Measurements from ENCODE around the gene HPCAL1.

HPCAL1 gene

DNA sequence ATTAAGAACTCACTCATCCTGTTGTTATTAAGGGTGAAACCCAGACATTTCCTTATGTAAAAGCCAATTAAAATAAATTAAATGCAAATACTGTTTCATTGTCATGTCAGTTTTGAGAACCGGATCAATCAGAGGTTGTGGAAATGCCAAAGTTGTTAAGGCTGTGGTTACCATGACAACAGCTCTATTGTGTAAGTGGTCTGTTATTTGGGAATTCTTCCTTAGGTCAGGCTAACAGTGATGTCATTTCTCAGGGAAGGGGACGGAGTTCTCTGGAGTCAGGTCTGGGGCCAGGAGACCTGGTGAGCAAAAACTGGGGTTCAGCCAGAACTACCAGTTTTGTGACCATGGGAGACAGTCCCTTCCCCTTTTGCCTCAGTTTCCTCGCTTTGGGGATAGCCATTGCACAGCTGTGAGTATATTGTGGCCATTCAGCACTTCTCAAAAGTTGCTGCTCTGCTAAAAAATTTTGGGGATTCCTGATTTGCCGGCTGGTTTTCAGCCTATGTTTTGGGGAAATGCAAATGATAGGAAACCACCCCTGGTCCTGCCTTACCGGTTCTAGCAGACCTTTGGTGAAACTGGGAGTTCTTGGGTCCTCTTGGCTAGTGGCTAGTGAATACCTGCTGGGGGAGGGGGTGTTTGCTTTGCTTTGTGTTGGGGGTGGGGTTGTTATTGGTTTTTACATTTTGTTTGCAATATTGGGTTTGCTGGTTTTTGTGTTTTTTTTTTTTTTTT is 21.6 kb downstream of the HPCAL1 start:
- no peak for DNase-seq (ENCODE audit: low spot score)

DNA sequence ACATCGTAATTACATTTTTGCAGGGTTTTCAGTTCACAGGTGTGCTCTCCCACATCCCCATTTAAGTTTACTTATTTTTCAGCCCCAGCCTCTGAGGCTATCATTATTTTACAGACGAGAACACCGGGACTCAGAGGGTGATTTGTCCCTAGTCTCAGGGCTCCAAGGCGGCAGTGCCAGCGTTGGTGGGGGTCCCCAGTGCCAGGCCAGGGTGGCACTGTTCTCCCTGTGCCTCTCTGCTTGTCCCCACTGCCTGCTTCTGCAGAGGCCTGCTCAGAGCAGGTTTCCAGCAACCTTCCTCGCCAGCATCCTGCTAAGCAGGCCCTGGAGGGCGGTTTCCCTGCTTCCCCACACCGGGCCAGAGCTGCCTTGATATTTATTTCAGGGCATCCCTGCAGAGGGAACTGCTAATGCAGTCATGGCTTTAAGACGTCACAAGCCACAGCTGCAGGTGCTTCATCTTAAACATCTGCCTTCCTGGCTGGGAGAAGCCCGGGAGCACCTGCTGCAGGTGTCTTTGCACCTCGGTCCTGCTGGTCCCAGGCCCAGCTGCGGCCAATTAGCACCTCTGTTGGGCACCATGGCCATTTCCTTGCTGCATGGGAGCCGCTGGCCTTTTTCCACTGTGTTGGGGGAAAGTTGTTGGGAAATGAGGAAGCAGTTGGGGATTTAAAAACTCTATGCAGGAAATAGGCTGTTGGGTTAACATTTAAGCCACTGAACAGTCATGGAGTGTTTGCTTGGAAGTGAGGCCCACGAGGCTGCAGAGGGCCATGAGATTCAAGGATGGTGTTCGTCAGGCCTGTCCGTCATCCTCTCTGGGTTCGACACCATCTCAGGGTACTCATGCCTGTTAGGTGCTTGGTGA is 22.8 kb downstream of the HPCAL1 start:
- DNase-seq (ENCODE audit: low spot score), result no peak

DNA sequence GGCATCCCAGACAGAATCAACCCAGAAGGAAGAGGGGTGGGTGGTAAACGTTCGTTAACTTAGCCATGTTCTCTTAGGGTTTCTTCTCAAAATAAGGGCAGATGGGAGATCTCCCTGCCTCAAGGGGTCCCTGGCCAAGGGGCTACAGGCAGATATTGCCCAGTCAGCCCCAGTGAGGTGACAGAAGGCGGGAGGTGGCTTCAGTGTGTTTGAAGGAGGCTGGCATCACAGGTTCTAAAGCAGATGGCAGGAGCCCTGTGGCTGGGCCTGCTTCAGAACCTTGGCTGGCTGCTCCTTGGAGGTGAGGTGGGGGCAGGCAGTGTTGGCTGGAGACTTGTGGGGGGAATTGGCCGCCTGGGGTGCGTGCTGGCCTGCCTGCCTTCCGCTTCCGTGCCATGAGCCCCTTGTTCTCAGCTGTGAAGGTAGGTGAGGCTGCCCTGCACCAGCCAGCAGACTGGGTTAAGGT is 23.5 kb downstream of the HPCAL1 start:
- no peak for DNase-seq (ENCODE audit: low spot score)

DNA sequence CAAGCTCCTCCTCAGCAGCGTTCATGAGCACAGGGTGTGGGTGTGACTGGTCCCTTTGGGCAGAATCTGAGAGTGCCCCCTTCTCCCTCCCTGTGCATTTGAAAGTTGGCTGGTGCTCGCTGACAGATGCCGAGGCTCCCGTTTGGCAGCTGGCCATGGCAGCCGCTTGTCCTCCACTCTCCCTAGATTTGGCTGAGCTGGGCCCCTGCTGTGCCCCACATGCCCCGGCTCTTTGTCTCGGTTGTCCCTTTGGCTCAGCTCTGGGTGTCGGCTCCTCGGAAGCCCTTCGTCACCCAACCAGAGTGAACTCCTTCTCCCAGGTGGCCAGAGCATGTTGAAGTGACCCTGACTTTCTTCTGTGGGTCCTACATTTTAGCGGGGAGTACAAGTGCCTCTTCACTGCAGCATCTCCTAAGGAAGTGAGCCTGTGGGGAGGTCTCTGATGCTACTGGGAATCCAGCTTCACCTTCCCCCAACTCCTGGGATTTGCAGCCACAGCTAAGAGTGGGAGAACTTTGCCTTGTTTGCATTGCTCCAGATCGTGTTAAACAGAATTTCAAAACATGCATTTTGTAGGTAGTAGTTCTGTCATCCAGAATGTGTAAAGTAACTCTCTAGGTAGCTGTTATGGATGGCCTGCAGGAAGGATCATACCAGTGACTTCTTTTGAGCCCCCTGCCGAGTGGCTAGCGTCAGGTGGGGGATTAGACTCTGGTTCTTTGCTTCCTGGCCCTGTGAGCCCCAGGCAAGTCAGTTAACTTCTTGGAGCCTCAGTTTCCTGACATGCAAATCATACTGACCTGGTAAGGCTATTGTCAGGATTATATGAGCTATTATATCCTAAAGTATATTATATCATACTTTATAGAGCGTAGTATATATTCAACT is 24.2 kb downstream of the HPCAL1 start:
- DNase-seq (ENCODE audit: low spot score), result no peak

DNA sequence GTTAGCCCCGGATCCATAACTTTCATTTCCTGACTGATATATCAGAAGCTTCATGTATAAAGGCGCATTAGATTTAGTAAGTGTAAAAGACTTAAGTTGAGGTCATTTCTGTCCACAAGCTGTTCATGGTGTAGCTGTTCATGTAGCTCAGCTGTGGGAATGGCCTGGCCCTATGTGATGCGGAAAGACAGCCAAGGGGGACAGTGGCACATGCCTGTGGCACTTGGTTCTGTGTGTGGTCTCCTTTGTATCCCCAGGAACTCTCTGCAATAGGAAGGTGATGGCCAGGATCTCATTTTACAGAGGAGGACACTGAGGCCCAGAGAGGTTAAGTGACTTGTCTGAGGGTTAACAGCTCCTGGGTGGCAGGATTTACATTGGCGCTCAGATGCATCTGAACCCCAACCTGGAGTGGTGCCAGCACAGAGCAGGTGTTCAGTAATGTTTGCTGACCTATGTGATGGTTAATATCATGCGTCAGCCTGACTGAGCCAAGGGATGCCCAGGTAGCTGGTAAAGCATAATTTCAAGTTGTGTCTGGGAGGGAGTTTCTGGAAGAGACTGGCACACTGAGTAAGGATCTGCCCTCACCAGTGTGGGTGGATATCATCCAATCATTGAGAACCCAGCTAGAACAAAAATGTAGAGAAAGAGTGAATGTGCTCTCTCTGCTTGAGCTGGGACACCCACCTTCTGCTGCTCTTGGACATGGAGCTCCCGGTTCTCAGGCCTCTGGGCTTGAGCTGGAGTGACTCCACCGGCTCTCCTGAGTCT is 25.4 kb downstream of the HPCAL1 start:
- DNase-seq (ENCODE audit: low spot score), result no peak

DNA sequence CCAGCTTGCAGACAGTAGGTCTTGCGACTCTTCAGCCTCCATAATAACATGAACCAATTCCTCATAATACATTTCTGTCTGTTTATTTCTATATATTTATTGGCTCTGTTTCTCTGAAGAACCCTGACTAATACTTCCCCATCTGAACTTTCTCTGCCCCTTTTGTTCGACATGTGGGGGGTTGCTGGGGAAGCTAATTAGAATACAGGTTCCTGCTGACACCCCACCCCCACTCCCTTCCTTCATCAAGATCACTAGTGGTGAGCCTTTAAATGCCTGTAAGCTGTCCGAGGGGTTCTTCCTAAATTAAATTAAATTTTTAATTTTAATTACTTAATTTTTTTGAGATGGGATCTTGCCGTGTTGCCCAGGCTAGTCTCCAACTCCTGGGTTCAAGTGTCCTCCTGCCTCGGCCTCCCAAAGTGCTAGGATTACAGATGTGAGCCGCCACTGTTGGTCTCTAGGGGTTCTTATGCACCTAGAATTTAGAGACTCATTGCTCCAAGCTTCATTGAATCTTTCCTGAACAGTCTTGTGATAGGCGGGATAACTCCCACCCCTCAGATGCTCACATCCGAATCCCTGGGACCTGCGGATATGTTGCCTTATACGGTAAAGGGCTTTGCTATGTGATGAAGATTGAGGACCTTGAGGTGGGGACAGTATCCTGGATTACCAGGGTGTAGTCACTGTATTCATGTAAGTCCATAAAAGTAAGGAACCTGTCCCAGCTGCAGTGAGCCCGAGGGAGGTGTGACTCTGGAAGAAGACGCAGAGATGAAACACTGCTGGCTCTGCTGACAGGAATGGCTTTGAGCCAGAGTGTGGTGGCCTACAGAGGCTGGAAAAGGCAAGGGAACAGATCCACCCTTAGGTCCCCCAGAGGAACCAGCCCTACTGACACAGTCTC is 26.2 kb downstream of the HPCAL1 start:
- DNase-seq (ENCODE audit: low spot score), result no peak

DNA sequence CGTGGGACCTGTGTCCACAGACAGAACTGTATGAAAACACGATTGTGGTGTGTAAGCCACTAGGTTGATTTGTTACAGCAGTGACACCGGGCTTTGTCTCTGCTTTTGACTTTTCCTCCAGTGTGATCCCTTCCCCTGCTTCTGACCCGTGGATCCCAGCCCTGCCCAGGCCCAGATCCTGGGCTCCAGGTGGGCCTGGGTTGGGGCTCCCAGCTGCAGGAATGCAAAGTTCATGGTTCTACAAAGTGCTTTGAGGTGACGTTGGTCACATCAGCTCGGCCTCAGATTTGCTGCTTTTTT is 26.8 kb downstream of the HPCAL1 start:
- DNase-seq (ENCODE audit: low spot score), result no peak

DNA sequence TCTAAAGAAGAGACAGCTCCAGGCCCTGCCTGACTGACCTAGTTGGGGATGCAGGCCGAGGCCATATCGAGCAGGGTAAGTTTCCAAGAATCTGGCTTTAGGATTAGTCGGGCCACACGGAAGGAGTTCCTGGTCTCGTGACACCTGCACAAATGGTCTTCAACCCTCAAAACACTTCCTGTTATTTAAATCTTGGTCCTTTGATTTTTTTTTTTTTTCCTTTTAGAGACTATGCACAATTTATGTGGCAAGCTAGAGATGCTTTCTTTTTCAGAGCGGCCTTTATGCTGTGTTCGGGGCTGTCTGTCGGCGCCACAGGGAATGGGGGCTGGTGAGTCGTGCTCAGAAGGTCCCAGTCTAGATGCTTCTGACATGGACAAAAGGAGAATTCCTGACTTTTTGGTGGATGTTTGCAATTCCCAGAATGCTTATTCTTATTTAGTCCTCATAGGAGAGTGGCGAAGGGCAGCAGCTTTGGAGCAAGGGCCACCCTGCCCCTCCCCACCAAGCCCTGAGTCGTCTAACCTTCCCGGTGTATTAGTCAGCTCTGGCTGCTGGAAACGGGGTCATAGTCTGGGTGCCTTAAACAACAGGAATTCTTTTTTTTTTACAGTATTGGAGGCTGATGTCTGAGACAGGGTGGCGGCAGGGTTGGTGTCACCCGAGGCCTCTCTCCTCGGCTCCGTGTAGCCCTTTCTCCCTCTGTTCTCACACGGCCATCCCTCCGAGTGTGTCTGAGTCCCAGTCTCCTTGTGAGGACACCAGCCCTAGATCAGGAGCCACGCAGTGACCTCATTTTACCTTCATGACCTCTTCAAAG is 27.4 kb downstream of the HPCAL1 start:
- DNase-seq (ENCODE audit: low spot score), result no peak

DNA sequence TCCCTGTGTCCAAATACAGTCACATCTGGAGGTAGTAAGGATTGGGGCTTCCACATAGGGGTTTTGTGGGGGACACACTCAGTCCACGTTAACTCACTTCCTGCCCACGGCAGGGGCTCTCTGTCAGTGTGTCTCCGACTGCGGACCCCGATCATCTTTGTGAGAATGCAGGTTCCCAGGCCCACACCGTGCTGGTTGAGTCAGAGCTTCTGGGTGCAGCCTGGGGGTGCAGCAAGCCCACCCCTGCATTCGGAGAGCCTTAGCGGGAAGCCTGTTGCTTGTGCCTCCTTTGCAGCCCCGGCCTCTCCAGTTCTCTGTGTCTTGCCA is 28.0 kb downstream of the HPCAL1 start:
- DNase-seq (ENCODE audit: low spot score), result no peak

DNA sequence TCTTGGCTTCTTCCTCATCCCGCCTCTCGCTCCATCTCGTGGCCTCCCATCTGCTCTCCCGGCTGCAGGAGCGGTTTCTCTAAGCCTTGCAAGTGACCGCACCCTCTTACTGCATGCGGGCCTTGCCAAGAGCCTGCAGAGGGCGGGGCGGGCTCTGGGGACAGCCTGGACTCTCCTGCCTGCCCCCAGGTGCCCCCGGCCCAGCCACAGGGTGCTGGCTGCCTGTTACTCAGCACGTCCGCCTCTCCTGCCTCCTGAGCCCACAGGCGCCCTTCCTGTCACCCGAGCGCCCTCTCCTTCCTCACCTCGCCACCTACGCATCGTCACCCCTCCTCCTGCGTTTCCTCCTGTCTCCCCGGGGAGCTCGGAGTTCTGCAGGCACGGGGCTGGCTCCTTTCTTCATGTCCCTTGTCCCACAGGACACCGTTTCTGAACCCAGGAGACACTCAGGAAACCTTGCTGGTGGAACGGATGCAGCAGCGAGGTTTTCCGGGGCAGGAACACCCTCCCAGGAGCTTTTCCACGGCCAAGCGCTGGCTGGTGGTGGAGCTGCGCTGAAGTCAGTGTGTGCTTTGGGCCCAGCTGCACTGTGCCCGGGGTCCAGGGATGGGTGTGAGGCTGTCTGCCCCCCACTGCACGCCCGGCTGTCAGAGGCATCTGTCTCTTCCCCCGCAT is 28.5 kb downstream of the HPCAL1 start:
- no peak for DNase-seq (ENCODE audit: low spot score)

DNA sequence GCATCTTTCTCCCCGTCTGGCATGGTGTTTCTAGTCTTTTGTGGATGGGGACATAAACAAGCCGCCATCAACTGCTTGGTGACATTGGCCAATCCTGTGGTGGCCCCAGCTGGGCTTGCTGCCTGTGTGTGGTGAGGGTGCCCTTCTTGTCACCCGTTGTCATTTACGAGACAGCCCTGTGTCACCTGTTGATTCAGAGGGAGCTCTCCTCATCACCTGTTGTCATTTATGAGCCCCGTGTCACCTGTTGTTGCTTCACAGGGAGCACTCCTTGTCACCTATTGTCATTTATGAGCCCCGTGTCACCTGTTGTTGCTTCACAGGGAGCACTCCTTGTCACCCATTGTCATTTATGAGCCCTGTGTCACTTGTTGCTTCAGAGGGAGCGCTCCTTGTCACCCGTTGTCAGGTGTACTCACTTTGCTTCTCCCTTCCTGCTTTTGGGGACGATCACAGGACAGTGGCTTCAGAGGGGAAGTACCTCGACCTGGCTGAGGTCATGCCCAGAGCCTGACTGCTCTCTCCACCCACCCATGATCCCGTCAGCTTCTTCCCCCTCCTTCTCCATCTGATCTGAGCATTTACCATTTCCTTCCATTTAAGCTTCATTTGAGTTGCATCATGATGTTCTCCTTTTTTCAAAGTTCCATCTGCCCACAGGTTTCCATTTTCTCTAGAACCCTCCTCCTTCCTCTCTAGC is 29.1 kb downstream of the HPCAL1 start:
- DNase-seq (ENCODE audit: low spot score), result no peak

DNA sequence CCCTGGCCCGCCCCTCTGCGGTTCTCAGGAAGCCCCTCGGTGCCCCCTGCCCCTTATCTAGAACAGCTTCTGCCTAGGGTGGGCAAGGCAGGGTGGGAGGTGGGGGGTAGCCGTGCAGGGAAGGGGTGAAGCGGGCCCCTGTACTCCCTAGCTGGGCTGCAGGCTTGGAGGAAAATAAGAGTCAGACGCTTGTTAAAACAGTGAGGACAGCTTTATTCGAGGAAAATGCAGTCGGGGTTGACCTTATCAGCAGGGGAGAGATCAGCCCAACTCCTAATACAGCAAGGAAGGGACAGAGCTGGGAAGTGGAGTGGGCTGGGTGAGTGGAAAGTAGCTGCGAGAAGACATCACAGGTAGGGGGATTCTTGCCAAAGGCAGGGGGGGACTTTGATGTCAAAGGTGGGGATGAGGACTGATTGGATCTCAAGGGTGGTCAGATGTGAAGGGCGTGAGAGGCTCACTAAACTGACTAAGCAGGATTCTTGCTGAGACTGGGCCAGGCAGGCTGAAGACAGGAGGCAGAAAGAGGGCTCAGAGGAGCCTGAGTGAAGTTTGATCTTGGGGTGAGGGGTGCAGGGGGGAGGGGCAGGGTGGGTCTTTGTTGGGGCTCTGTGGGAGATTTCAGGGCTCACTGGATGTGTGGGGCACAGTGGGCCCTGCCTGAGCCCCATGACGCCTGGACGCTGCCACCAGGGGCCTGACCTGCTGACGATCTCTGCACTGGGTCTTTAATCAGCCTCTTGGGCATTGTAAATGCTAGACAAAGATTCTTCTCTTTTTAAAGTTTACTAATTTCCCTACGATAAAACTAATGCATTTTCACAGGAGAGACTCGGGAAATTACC is 29.9 kb downstream of the HPCAL1 start:
- DNase-seq (ENCODE audit: low spot score), result no peak

DNA sequence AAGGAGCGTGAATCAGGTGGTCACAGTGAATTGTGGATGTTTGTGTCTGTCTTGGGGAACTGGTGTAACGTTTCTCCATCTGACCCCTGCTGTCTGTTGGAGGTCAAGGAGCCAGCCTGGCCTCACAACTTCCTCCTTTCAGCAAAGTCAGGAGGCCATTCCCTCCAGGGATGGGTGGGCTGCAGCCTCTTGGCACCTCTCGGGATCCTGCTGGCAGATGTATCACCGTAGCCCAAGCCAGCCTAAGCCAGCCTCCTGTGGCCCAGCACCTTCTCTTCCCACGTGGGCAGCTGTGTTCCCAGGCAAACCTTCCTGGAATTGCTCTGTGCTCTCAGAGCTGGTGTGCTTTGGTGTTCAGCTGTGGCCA is 30.5 kb downstream of the HPCAL1 start:
- no peak for DNase-seq (ENCODE audit: low spot score)

DNA sequence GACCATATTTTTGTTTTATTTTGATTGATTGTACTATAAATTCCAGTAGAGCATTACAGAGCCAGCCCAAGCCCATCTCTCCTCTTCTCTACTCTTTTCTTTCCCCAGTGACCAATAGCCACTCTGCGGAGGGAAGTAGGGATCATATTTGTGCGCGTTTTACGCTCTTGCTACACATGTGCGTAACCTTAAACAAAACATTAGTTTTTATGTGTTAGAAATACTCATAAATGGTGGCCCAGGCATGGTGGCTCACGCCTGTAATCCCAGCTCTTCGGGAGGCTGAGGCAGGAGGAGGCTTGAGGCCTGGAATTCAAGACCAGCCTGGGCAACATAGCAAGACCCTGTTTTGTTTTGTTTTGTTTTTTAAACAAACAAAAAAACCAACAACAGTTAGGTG is 31.3 kb downstream of the HPCAL1 start:
- DNase-seq (ENCODE audit: low spot score), result no peak

DNA sequence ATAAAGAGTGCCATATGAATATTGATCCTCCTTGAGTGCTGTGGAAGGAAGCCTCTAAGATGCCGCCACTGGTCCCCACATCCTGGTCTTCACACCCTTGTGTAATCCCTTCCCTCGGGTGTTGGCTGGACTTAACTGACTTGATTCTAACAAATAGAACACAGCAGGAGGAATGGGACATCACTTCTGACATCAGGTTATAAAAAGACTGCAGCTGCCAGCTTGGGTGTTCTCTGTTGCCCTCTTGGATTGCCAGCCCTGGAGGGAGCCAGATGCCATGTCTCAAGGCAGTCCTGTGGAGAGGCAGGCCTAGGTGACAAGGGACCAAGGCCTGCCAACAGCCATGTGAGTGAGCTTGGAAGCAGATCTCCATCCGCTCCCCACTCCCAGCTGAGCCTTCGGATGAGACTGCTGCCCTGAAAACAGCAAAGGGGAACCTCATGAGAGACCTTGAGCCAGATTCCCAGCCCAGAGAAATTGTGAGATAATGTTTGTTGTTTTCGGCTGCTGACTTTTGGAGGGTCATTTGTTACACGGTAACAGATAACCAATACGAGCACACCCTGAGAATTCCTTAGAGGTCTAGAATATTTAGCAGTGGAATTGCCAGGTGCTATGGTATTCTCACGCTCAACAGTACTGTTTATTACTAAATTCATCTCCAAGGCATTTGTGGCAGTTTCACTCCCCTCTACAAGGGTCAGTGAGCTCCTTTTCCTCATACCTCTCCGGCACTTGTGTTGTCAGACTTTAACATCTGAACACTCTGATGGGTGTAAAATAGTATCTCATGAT is 32.5 kb downstream of the HPCAL1 start:
- DNase-seq (ENCODE audit: low spot score), result no peak

DNA sequence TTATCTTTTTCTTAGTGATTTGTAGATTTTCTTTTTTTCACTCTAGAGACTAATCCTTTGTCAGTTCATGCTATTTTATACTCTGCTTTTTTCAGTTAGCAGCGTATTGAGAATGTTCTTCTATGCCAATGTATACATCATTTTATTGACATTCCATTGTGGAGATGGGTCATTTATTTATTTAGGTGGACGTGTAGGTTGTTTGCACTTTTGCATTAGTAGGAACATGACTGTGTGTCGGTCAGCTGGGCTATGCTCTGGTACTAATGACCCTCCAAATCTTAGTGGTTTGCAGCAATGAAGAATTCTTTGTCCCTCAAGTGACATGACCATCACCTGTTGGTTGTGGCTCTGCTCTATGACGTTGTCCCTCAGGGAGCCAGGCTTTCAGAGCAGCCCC is 33.6 kb downstream of the HPCAL1 start:
- DNase-seq (ENCODE audit: low spot score), result no peak

All from hematopoietic multipotent progenitor cell treated with erythropoietin and hydrocortisone succinate and interleukin-3 and kit ligand, for 17 days (in vitro differentiated cells).